HCT116 (cell line): ENCODE measurements around the gene WFDC13. TPM values are rescaled to one million over a fixed set of nuclear protein-coding genes. Genes with fewer than 3 reads are reported as not detected.

Experiments
- ATAC-seq: fragments of 200-7000 bp; cut with Tn5 transposase; 2 replicates; pipeline ENCODE4 v1.9.1; 2020; ENCODE audit warnings: mild to moderate bottlenecking, moderate library complexity
- BruUV-seq: library from RNA; stranded (reverse); fragments of 400-500 nt; replicated peaks from 2 replicates; lab custom pipeline; 2021; lab: Mats Ljungman, UMichigan
- CTCF ChIA-PET: fragments of 300-600 bp; sonication (Branson Sonifier 250); formaldehyde crosslinking; loops from one replicate; lab custom pipeline; 2021; ENCODE audit warnings: antibody characterized with exemption; lab: Charles Lee
- POLR2A ChIA-PET: fragments of 300-600, 350-600 bp; sonication (Branson Sonifier 250); formaldehyde crosslinking; loops from one replicate; lab custom pipeline; 2021; ENCODE audit warnings: antibody characterized with exemption; lab: Charles Lee
- RAD21 ChIA-PET, 2 experiments: fragments of 300-600 bp; sonication (Branson Sonifier 250); formaldehyde crosslinking; loops; one replicate each; lab custom pipeline; 2023; ENCODE audit warnings: low total read pairs in 2 of 2; ENCODE audit not compliant: uncharacterized antibody in 2 of 2, unreplicated experiment in 2 of 2, low non-redundant PET in 1 of 2; lab: Charles Lee
- DNase-seq: peaks from one replicate; pipeline ENCODE4 v3.0.0-alpha.2; 2010; ENCODE audit warnings: low read depth, low spot score
- H2AFZ ChIP-seq: fragments of 200-600 bp; shearing (Covaris generic), sonication (generic); 2 replicates; pipeline ENCODE4 v1.6.1; 2017; ENCODE audit warnings: low read depth, mixed run types, mixed read lengths, antibody characterized with exemption, low read length; ENCODE audit not compliant: poor library complexity, severe bottlenecking
- H3K27ac ChIP-seq: 2 replicates; pipeline ENCODE4 v1.5.1; 2012; ENCODE audit warnings: low read depth, low read length
- H3K27me3 ChIP-seq: fragments of 200-600 bp; sonication (generic); 2 replicates; pipeline ENCODE4 v1.6.1; 2016; ENCODE audit warnings: mixed run types, low read length, mixed read lengths; ENCODE audit not compliant: insufficient read depth
- H3K36me3 ChIP-seq, 2 experiments: fragments of 200-500 bp in 1 of 2; fragments of 200-600 bp in 1 of 2; sonication (Bioruptor generic) in 1 of 2; sonication (generic) in 1 of 2; 2 replicates each; pipeline versions ENCODE4 v1.5.1 to v1.6.1; 2014 to 2016; ENCODE audit warnings: low read length in 2 of 2, inconsistent platforms in 1 of 2, mixed read lengths in 1 of 2, mixed run types in 1 of 2; ENCODE audit not compliant: insufficient read depth in 2 of 2, control insufficient read depth in 1 of 2
- H3K4me1 ChIP-seq, 2 experiments: fragments of 200-600 bp in 1 of 2; sonication (generic) in 1 of 2; 2 replicates each; pipeline versions ENCODE4 v1.5.1 to v1.6.1; 2012 to 2017; ENCODE audit warnings: low read length in 2 of 2, inconsistent platforms in 1 of 2, mild to moderate bottlenecking in 1 of 2, mixed read lengths in 1 of 2, mixed run types in 1 of 2, moderate library complexity in 1 of 2; ENCODE audit not compliant: insufficient read depth in 2 of 2, control insufficient read depth in 1 of 2
- H3K4me2 ChIP-seq: fragments of 200-600 bp; sonication (generic); 2 replicates; pipeline ENCODE4 v1.6.1; 2017; ENCODE audit warnings: mixed run types, low read length, mixed read lengths
- H3K4me3 ChIP-seq, 2 experiments: fragments of 200-600 bp in 1 of 2; sonication (generic) in 1 of 2; replicated peaks in 1 of 2; 2 replicates each; pipeline ENCODE4 v1.5.1; 2011 to 2016; ENCODE audit warnings: low read length in 2 of 2, control low read depth in 1 of 2, low read depth in 1 of 2, mild to moderate bottlenecking in 1 of 2, mixed read lengths in 1 of 2, mixed run types in 1 of 2
- H3K79me2 ChIP-seq: fragments of 200-600 bp; sonication (generic); 2 replicates; pipeline ENCODE4 v1.6.1; 2017; ENCODE audit warnings: mild to moderate bottlenecking, mixed run types, low read length, moderate library complexity, mixed read lengths; ENCODE audit not compliant: insufficient read depth
- H3K9ac ChIP-seq: fragments of 200-600 bp; sonication (generic); 2 replicates; pipeline ENCODE4 v1.6.1; 2016; ENCODE audit warnings: low read length, mixed read lengths
- H3K9me2 ChIP-seq: fragments of 200-600 bp; sonication (generic), shearing (Covaris generic); 2 replicates; pipeline ENCODE4 v1.6.1; 2017; ENCODE audit warnings: mixed run types, mild to moderate bottlenecking, moderate library complexity; ENCODE audit not compliant: insufficient read depth
- H3K9me3 ChIP-seq, 2 experiments: fragments of 200-500 bp in 1 of 2; fragments of 200-600 bp in 1 of 2; sonication (Bioruptor generic) in 1 of 2; sonication (generic) in 1 of 2; 2 replicates each; pipeline ENCODE4 v1.6.1; 2014 to 2017; ENCODE audit warnings: low read length in 2 of 2, mixed read lengths in 2 of 2, inconsistent platforms in 1 of 2, low read depth in 1 of 2, mild to moderate bottlenecking in 1 of 2, mixed run types in 1 of 2, moderate library complexity in 1 of 2; ENCODE audit not compliant: control insufficient read depth in 1 of 2, insufficient read depth in 1 of 2
- H4K20me1 ChIP-seq: fragments of 200-600 bp; sonication (generic), shearing (Covaris generic); 2 replicates; pipeline ENCODE4 v1.6.1; 2017; ENCODE audit warnings: mixed run types, mild to moderate bottlenecking, moderate library complexity; ENCODE audit not compliant: insufficient read depth
- CEBPB ChIP-seq: IDR thresholded peaks from 2 replicates; pipeline ENCODE4 v1.6.1; 2012; ENCODE audit warnings: low read depth
- EGR1 ChIP-seq: IDR thresholded peaks from 2 replicates; pipeline ENCODE4 v1.6.1; 2012; ENCODE audit warnings: low read depth
- ELF1 ChIP-seq: IDR thresholded peaks from 2 replicates; pipeline ENCODE4 v1.6.1; 2012; ENCODE audit warnings: low read depth, borderline replicate concordance
- EZH2 ChIP-seq: fragments of 200-600 bp; sonication (generic); IDR thresholded peaks from 2 replicates; pipeline ENCODE4 v1.6.1; 2017; ENCODE audit warnings: antibody characterized with exemption, mixed run types
- EZH2phosphoT487 ChIP-seq: fragments of 200-600 bp; IDR thresholded peaks from 2 replicates; pipeline ENCODE4 v1.6.1; 2018; ENCODE audit warnings: antibody characterized with exemption, borderline replicate concordance
- FOSL1 ChIP-seq: IDR thresholded peaks from 2 replicates; pipeline ENCODE4 v1.6.1; 2012; ENCODE audit warnings: low read depth
- JUND ChIP-seq: IDR thresholded peaks from 2 replicates; pipeline ENCODE4 v1.6.1; 2012
- POLR2A ChIP-seq: IDR thresholded peaks from 2 replicates; pipeline ENCODE4 v1.7.0; 2011; ENCODE audit warnings: borderline replicate concordance; ENCODE audit not compliant: insufficient read depth, insufficient read length; ENCODE audit errors: extremely low read depth
- POLR2AphosphoS5 ChIP-seq: IDR thresholded peaks from 2 replicates; pipeline ENCODE4 v1.6.1; 2011; ENCODE audit warnings: mild to moderate bottlenecking, low read depth, low read length, moderate library complexity
- RAD21 ChIP-seq: IDR thresholded peaks from 2 replicates; pipeline ENCODE4 v1.6.1; 2012; ENCODE audit warnings: low read depth, mild to moderate bottlenecking
- SIN3A ChIP-seq: IDR thresholded peaks from 2 replicates; pipeline ENCODE4 v1.6.1; 2012; ENCODE audit warnings: low read depth
- SP1 ChIP-seq: IDR thresholded peaks from 2 replicates; pipeline ENCODE4 v1.6.1; 2012; ENCODE audit warnings: low read depth
- TCF7L2 ChIP-seq: IDR thresholded peaks from 2 replicates; pipeline ENCODE4 v1.7.0; 2011; ENCODE audit warnings: borderline replicate concordance, inconsistent platforms; ENCODE audit not compliant: insufficient read depth, insufficient read length; ENCODE audit errors: extremely low read depth
- YY1 ChIP-seq: IDR thresholded peaks from 2 replicates; pipeline ENCODE4 v1.6.1; 2011; ENCODE audit warnings: low read length, low read depth, moderate library complexity, mild to moderate bottlenecking; ENCODE audit not compliant: insufficient replicate concordance; ENCODE audit errors: extremely low read depth
- ZFX ChIP-seq: fragments of 450-650 bp; IDR thresholded peaks from 2 replicates; pipeline ENCODE4 v1.6.1; 2017
- ZNF274 ChIP-seq: fragments of 200-500 bp; sonication (Bioruptor generic); IDR thresholded peaks from 2 replicates; pipeline ENCODE4 v1.6.1; 2014; ENCODE audit warnings: mild to moderate bottlenecking, low read depth, low read length, inconsistent platforms
- intact Hi-C: fragments of 100-400 bp; cut with micrococcal nuclease; formaldehyde crosslinking; loops from 2 replicates; pipeline ENCODE4 v1.10.0; 2022
- total RNA-seq: library from RNA; stranded (reverse); gene quantifications from one replicate; pipeline ENCODE4 v1.2.1, GENCODE V29; 2021; ENCODE audit not compliant: unreplicated experiment
- TF ChIP-seq, protein P1 (sequence below): IDR thresholded peaks from 2 replicates; pipeline ENCODE4 v1.6.1; 2012; ENCODE audit warnings: low read depth
- TF ChIP-seq, protein P2 (sequence below): IDR thresholded peaks from 2 replicates; pipeline ENCODE4 v1.6.1; 2012
- TF ChIP-seq, protein P3 (sequence below): IDR thresholded peaks from 2 replicates; pipeline ENCODE4 v1.6.1; 2012
- TF ChIP-seq, protein P4 (sequence below): IDR thresholded peaks from 2 replicates; pipeline ENCODE4 v1.6.1; 2011; ENCODE audit warnings: mild to moderate bottlenecking, low read length, moderate library complexity; ENCODE audit not compliant: insufficient replicate concordance; ENCODE audit errors: extremely low read depth

Gene WFDC13
- total RNA-seq, 1 experiment from 2014 or later: not detected

DNA sequence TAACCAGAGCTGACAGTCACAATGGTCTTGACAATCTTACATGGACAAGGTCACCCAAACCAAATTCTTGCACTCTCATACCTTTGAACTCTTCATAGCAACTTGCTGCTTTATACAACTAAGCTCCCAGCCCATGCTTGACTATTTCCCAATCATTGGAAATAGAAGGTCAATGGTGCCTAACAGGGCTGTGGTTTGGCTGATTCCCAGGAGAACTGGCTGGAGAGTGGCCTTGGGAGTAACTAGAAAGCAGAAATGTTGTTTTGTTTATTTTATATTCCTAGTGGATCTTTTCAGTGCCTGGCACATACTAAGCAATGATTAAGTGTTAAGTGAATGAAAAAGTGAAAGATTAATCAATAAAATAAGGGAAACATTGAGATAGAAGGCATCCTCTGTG is 23.3 kb downstream of the WFDC13 start:
- no peak overlapping the region for H3K4me2 ChIP-seq
- DNase-seq: no peak
- H3K4me3 ChIP-seq: no peak overlapping the region
- no peaks in the 10 kb centered on the region for H3K9me3 ChIP-seq
- no peaks in the 10 kb centered on the region for H3K36me3 ChIP-seq
- H3K27ac ChIP-seq: no peak overlapping the region
- H2AFZ ChIP-seq: no peak overlapping the region
- ChIA-PET POLR2A (no interaction called here), CTCF (no interaction called here), RAD21 (no interaction called here)
- TF ChIP-seq SP1: no peak
- TF ChIP-seq TCF7L2: no peak
- TF ChIP-seq YY1: no peak
- no peak for TF ChIP-seq CEBPB
- no peak for TF ChIP-seq SIN3A
- TF ChIP-seq EZH2: no peak
- no peak for TF ChIP-seq FOSL1
- TF ChIP-seq, protein P1, sequence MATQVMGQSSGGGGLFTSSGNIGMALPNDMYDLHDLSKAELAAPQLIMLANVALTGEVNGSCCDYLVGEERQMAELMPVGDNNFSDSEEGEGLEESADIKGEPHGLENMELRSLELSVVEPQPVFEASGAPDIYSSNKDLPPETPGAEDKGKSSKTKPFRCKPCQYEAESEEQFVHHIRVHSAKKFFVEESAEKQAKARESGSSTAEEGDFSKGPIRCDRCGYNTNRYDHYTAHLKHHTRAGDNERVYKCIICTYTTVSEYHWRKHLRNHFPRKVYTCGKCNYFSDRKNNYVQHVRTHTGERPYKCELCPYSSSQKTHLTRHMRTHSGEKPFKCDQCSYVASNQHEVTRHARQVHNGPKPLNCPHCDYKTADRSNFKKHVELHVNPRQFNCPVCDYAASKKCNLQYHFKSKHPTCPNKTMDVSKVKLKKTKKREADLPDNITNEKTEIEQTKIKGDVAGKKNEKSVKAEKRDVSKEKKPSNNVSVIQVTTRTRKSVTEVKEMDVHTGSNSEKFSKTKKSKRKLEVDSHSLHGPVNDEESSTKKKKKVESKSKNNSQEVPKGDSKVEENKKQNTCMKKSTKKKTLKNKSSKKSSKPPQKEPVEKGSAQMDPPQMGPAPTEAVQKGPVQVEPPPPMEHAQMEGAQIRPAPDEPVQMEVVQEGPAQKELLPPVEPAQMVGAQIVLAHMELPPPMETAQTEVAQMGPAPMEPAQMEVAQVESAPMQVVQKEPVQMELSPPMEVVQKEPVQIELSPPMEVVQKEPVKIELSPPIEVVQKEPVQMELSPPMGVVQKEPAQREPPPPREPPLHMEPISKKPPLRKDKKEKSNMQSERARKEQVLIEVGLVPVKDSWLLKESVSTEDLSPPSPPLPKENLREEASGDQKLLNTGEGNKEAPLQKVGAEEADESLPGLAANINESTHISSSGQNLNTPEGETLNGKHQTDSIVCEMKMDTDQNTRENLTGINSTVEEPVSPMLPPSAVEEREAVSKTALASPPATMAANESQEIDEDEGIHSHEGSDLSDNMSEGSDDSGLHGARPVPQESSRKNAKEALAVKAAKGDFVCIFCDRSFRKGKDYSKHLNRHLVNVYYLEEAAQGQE: no peak
- TF ChIP-seq, protein P2, sequence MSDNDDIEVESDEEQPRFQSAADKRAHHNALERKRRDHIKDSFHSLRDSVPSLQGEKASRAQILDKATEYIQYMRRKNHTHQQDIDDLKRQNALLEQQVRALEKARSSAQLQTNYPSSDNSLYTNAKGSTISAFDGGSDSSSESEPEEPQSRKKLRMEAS: no peak
- TF ChIP-seq EZH2phosphoT487: no peak
- TF ChIP-seq JUND: no peak
- no peak for TF ChIP-seq POLR2A
- no peak for TF ChIP-seq RAD21
- TF ChIP-seq, protein P3, sequence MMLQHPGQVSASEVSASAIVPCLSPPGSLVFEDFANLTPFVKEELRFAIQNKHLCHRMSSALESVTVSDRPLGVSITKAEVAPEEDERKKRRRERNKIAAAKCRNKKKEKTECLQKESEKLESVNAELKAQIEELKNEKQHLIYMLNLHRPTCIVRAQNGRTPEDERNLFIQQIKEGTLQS: no peak
- TF ChIP-seq, protein P4, sequence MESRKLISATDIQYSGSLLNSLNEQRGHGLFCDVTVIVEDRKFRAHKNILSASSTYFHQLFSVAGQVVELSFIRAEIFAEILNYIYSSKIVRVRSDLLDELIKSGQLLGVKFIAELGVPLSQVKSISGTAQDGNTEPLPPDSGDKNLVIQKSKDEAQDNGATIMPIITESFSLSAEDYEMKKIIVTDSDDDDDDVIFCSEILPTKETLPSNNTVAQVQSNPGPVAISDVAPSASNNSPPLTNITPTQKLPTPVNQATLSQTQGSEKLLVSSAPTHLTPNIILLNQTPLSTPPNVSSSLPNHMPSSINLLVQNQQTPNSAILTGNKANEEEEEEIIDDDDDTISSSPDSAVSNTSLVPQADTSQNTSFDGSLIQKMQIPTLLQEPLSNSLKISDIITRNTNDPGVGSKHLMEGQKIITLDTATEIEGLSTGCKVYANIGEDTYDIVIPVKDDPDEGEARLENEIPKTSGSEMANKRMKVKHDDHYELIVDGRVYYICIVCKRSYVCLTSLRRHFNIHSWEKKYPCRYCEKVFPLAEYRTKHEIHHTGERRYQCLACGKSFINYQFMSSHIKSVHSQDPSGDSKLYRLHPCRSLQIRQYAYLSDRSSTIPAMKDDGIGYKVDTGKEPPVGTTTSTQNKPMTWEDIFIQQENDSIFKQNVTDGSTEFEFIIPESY: no peak
- TF ChIP-seq POLR2AphosphoS5: no peak
- no peak for TF ChIP-seq ZFX
- TF ChIP-seq ELF1: no peak
- TF ChIP-seq EGR1: no peak
- TF ChIP-seq ZNF274: no peak
- ATAC-seq: no peak
- H3K9ac ChIP-seq: no peak overlapping the region
- no peaks in the 10 kb centered on the region for H3K9me2 ChIP-seq
- H4K20me1 ChIP-seq: no peaks in the 10 kb centered on the region
- intact Hi-C loops: no loop called here
- no peaks in the 10 kb centered on the region for H3K4me1 ChIP-seq
- BruUV-seq: no TSS peak
- peaks cover 17% of the 10 kb centered on the region for H3K27me3 ChIP-seq
- H3K79me2 ChIP-seq: no peaks in the 10 kb centered on the region
